HG03066 (cell line): ENCODE results near the gene RFXANK.

Experiments
- ATAC-seq: cut with Tn5 transposase; IDR thresholded peaks from one replicate; pipeline ENCODE4 v1.9.1; 2021; ENCODE audit warnings: low read depth; ENCODE audit not compliant: unreplicated experiment

Gene RFXANK

DNA sequence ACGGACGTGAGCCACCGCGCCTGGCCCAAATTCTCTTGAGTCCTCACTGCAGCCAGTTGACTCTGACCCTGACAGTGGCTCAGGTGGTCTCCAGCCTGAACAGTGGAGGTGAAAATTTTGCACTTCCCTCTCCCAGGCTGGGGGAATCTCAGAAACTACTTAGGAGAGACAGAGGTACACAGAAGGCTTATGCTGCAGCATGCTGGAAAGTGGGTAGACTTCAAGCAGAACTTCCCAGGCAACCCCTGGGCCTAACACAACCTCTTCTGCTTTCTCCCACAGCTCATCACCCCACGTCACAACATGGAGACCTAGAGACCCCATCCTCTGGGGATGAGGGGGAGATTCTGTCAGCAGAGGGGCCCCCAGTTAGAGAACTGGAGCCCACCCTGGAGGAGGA is 34.1 kb downstream of the RFXANK start:
- ATAC-seq, result no peak

DNA sequence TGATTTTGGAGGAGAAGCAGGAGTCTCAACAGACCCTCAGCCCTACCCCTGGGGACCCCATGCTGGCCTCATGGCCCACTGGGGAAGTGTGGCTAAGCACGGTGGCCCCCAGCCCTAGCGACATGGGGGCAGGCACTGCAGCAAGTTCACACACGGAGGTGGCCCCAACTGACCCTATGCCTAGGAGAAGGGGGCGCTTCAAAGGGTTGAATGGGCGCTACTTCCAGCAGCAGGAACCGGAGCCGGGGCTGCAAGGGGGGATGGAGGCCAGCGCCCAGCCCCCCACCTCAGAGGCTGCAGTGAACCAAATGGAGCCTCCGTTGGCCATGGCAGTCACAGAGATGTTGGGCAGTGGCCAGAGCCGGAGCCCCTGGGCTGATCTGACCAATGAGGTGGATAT is 34.6 kb downstream of the RFXANK start:
- no peak for ATAC-seq

DNA sequence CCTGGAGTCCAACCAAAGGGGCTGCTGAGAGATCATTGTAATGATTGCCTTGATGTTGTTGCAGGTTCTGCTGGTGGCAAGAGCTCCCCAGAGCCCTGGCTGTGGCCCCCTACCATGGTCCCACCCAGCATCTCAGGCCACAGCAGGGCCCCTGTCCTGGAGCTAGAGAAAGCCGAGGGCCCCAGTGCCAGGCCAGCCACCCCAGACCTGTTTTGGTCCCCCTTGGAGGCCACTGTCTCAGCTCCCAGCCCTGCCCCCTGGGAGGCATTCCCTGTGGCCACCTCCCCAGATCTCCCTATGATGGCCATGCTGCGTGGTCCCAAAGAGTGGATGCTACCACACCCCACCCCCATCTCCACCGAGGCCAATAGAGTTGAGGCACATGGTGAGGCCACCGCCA is 35.2 kb downstream of the RFXANK start:
- no peak for ATAC-seq

DNA sequence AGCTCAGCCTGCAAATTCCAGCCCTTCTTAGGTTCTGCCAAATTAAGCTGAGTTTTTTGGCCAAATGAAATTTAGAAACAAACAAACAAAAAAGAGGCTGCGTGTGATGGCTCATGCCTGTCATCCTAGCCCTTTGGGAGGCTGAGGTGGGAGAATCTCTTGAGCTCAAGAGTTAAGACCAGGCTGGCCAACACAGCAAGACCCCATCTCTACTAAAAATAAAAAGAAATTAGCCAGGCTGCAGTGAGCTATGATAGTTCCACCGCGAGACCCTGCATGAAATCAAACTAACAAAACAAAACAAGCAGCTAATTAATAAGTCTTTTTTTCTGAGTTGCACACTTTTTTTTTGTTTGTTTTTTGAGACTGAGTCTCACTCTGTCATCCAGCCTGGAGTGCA is 37.6 kb downstream of the RFXANK start:
- no peak for ATAC-seq

DNA sequence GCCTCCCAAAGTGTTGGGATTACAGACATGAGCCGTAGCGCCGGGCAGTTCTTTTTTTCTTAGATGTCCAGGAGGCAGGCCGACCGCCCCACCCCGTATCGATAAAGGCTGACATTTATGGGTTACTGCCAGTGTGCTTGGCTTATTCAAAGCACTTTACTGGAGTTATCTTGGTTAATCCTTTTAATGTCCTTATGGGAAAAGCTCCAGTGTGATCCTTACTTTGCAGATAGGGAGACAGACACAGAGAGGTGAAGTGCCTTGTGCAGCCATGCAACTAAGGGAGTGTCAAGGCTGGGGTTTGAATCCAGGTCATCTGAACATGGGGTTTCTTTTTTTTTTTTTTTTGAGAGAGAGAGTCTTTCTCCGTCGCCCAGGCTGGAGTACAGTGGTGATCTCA is 38.9 kb downstream of the RFXANK start:
- no peak for ATAC-seq

DNA sequence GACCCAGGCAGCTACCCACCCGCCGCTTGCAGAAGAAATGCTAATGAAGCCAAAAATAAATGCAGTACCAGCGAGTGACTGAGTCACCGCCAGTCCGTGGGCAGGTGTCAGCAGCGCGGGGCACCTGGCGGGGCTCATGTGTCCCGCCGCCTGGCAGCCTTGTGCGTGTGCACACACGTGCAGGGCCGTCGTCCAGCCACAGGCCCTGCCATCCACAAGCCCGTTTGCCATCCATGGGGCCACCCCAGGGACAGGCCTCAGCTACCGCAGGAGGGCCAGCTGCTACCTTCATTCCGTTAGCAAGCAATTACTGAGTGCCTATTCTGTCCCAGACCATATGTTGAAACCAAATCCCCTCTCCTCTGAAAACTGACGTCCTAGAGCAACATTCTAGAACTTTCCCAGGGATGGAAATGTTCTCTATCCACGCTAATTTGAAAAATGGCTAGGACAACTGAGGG is 40.2 kb downstream of the RFXANK start:
- ATAC-seq, result no peak

DNA sequence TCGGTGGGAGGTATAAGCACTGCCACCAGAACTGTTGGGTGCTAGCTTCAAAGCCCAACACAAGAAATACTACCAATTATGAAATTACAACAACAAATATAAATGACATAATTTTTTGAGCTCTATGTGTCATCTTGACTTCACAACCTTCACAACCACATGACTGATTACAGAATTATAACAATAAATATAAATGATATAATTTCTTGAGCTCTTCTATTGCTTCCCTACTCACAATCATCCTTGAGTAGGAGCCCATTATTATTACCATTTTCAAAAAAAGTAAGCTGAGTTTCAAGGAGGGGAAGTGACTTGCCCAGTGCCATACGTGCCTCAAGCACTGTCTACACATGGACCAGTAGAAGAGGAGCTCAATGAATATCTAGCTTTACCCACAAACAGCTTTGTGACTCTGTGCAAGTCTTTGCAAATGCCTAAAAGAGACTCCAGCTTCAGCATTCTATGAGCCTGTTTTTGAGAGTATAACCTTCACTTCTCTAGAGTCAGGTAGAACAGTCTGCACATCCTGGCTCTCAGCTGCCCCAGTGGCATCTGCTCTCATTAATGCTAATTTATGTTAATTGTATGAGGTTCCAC is 42.3 kb downstream of the RFXANK start:
- no peak for ATAC-seq

DNA sequence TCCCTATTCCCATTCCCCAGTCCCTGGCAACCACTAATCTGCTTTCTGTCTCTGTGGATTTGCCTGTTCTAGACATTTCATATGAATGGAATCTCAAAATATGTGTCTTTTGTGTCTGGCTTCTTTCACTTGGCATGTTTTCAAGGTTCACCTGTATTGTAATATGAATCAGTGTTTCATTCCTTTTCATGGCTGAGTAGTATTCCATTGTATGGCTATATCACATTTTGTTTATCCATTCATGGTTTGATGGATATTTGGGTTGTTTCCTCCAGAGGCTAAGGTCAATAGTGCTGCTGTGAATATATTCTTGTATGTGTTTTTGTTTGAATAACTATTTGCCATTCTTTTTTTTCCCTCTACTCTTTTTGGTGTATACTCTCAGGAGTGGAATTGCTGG is 44.1 kb downstream of the RFXANK start:
- no peak for ATAC-seq

DNA sequence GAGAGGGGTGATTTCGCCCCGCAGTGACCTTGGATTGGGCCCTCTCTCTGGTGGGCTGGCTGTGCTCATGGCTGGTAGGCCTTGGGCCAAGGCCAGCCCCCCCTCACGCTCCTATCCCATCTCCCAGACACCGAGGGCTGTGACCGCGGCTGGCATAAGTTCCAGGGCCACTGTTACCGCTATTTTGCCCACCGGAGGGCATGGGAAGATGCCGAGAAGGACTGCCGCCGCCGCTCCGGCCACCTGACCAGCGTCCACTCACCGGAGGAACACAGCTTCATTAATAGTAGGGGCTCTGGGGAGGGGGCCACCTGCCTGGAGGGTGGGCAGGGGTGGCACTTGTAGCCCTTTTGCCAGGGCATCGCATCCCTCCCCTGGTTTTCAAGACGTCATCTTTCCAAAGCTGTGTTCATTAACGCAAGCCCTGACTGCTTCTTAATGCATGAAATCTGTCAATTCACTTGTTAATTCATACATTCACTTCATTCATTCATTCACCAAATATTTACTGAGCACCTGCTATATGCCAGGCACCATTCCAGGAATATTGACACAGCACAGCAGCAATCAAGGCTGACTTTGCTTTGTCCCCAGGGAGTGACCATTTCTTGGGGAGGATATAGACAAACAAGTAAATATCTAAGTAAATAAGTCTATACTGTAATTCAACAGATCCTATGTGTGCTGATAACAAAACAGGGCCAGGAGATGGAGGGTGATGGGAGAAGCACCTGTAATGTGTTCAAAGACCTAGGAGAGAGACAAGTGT is 46.3 kb downstream of the RFXANK start:
- ATAC-seq, result no peak

DNA sequence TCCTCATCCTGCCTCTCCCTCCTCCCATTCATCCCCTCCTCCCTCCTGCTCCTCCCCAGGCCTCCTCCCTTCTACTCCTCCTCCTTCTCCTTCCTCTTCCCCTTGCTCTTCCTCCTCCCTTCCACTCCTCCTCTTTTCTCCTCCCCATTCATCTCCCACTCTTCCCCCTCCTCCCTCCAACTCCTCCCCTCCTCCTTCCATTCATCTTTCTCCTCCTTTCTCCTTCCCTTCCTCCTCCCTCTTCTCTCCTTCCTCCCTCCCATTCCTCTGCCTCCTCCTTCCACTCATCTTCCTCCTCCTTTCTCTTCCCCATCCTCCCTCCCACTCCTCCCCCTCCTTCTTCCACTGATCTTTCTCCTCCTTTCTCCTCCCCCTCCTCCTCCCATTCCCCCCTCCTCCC is 47.6 kb downstream of the RFXANK start:
- no peak for ATAC-seq

DNA sequence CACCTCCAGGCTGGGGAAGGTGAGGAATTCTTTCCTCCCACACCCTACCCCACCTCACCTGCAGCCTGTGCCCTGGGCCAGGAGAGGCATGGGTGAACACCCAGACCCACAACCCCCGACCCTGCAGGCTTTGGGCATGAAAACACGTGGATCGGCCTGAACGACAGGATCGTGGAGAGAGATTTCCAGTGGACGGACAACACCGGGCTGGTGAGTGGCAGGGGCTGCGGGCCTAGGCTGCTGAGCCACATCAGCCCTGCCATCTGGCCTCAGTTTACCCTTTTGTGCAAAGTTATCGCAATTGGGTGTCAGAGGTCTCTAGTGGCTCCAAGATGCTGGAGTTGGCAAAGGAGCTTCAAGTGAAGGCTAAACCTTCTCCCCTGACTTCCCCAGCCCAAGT is 48.4 kb downstream of the RFXANK start:
- ATAC-seq, result no peak

DNA sequence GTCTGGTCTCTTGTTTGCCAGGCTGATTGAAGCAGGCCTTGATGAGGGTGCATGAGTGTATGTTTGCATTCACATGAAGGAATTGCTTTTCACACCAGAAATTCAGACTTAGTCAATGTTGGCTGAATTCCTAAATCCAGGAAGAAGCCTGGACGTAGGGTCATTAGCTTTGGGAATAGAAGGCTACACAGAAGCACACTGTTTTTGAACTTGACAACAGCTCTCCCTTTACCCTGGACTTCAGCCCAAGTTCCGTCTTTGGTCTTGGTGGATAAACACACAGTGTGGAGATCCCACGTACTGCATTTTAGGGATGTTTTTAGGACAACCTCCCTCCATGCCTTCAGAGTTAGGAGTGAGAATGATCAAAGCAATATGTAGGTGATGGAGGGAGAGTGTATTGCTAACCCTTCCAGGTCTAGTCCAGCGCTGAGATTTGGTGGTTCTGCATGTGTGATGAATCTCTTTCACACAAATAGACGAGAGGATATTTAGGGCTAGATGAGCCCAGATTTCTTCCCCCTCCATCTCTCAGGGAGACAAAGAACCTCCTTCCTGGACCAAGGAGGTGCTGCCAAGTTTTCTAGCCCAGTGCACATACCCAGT is 58.2 kb downstream of the RFXANK start:
- no peak for ATAC-seq
